Measurements from ENCODE around the gene MORN2. TPM values are rescaled to one million over a fixed set of nuclear protein-coding genes. Genes with fewer than 3 reads are reported as not detected.

MORN2 gene
- total RNA-seq, 2 donors from 2014 or later, result 26.1 to 34.2 TPM

DNA sequence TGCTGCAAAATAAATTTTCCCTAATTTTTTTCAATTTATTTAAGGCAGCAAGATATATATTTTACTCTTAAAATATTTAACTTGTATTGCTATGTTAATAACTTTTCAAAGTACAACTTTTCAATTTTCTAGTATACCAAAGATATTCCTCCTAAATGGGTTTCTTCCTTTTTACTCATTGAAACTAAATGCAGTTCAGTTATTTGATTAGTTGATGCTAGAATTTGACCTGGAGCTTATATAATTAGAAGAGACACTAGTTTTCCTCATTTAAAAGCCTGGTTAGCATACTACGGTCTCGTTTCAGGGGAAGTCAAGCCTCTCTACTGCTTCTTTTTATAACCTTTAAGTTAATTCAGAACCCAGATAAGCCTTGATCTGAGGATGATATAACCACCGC lies 13.8 kb downstream of the MORN2 start, which contains the start of gene ARHGEF33:
Gene ARHGEF33 (plus strand): TSS at position 301 of the 400 bp plus-strand sequence. CDS start 29,573 bp downstream, outside the sequence.
- Histone ChIP-seq H3K9me3 (no peaks in the 10 kb centered on the region), H3K4me1 (replicated peaks) (no peaks in the 10 kb centered on the region), H3K27me3 (replicated peaks; ENCODE audit: insufficient read depth) (no peaks in the 10 kb centered on the region), H3K36me3 (no peaks in the 10 kb centered on the region), H3K27ac (no peak within 1 kb of the TSS), H3K4me3 (no peak within 1 kb of the TSS)
- intact Hi-C loops (cut with DNase I), result no loop called here
- TF ChIP-seq, protein P1, sequence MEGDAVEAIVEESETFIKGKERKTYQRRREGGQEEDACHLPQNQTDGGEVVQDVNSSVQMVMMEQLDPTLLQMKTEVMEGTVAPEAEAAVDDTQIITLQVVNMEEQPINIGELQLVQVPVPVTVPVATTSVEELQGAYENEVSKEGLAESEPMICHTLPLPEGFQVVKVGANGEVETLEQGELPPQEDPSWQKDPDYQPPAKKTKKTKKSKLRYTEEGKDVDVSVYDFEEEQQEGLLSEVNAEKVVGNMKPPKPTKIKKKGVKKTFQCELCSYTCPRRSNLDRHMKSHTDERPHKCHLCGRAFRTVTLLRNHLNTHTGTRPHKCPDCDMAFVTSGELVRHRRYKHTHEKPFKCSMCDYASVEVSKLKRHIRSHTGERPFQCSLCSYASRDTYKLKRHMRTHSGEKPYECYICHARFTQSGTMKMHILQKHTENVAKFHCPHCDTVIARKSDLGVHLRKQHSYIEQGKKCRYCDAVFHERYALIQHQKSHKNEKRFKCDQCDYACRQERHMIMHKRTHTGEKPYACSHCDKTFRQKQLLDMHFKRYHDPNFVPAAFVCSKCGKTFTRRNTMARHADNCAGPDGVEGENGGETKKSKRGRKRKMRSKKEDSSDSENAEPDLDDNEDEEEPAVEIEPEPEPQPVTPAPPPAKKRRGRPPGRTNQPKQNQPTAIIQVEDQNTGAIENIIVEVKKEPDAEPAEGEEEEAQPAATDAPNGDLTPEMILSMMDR (IDR thresholded peaks at IDR 0.05), result no peak
- no peak for TF ChIP-seq POLR2AphosphoS5 (IDR thresholded peaks at IDR 0.05)
- TF ChIP-seq POLR2A (IDR thresholded peaks at IDR 0.05), result no peak
- no peak for DNase-seq (ENCODE audit: low spot score)
- WGBS, result 70% methylated on average over 3 of the region's 3 CpGs

DNA sequence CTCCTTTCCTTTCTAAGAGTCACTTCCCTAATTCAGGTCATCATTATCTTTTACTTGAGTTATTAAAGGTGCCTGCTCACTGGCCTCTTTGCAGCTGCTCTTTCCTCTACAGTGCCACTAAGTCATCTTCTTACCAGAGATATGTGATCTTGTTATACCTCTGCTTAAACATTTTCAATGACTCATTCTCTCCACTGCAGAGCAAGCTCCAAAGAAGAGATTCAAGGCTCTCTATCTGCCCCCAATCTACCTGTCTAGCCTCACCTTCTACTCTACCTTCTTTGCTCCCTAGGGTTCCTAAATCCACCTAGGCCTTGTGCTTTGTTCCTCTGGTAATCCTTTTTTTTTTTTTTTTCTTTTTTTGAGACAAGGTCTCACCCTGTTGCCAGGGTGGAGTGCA lies 17.0 kb downstream of the MORN2 start:
- Histone ChIP-seq H3K9me3 (no peaks in the 10 kb centered on the region), H3K4me1 (replicated peaks) (no peaks in the 10 kb centered on the region), H3K36me3 (no peaks in the 10 kb centered on the region), H3K4me3 (no peak overlapping the region), H3K27ac (no peak overlapping the region), H3K27me3 (replicated peaks; ENCODE audit: insufficient read depth) (no peaks in the 10 kb centered on the region)
- intact Hi-C loops (cut with DNase I), result no loop called here
- TF ChIP-seq POLR2A (IDR thresholded peaks at IDR 0.05), result no peak
- TF ChIP-seq POLR2AphosphoS5 (IDR thresholded peaks at IDR 0.05), result no peak
- TF ChIP-seq, protein P1 (IDR thresholded peaks at IDR 0.05), result no peak
- DNase-seq (ENCODE audit: low spot score), result no peak

DNA sequence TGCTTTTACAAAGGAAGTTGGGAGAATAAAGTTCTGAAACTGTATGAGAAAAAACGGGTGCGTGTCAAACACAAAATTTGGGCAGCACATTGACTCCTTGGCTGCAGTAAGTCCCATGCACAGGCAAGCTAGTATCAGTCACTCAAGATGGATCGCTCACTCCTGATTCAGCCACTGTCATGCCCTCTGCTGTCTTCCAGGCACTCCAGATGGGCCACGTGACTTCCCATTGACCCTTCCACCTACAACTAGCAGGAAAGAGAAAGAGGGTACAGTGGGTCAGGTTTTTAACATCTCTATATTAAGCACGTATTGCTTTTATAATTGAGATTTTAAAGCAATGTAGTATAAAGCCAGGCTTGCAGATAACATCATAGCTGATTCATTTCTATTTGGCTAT lies 22.5 kb downstream of the MORN2 start:
- 63% methylated on average over 5 of the region's 5 CpGs for WGBS
- DNase-seq (ENCODE audit: low spot score), result no peak
- Histone ChIP-seq H3K36me3 (no peaks in the 10 kb centered on the region), H3K27ac (no peak overlapping the region), H3K9me3 (no peaks in the 10 kb centered on the region), H3K27me3 (replicated peaks; ENCODE audit: insufficient read depth) (no peaks in the 10 kb centered on the region), H3K4me3 (no peak overlapping the region), H3K4me1 (replicated peaks) (no peaks in the 10 kb centered on the region)
- TF ChIP-seq POLR2A (IDR thresholded peaks at IDR 0.05) (no peak), POLR2AphosphoS5 (IDR thresholded peaks at IDR 0.05) (no peak)
- TF ChIP-seq, protein P1 (IDR thresholded peaks at IDR 0.05), result no peak
- intact Hi-C loops (cut with DNase I), result no loop called here

DNA sequence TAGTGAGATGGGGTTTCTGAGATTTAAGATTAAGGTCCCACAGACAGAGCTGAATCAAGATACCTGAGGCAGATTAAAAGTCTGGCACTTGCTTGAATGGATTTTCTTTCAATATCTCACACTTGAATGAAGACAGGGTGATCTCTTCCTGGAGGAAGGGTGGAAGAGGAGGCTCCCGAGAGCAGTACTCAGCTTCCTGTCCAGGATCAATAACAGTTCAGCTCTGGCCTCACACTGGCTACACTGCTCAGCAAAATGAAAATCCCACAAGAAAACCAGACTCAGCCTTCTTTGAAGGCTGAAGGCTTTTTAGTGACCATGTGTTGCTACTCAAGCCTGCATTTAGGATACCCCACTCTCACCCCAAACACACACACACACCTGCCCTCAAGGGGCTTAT lies 24.9 kb downstream of the MORN2 start:
- Histone ChIP-seq H3K36me3 (no peaks in the 10 kb centered on the region), H3K4me3 (no peak overlapping the region), H3K4me1 (replicated peaks) (no peaks in the 10 kb centered on the region), H3K9me3 (no peaks in the 10 kb centered on the region), H3K27ac (no peak overlapping the region), H3K27me3 (replicated peaks; ENCODE audit: insufficient read depth) (no peaks in the 10 kb centered on the region)
- no peak for TF ChIP-seq POLR2AphosphoS5 (IDR thresholded peaks at IDR 0.05)
- TF ChIP-seq POLR2A (IDR thresholded peaks at IDR 0.05), result no peak
- TF ChIP-seq, protein P1 (IDR thresholded peaks at IDR 0.05), result no peak
- intact Hi-C loops (cut with DNase I), result no loop called here
- WGBS, result 76% methylated on average over 1 of the region's 1 CpG
- DNase-seq (ENCODE audit: low spot score), result no peak

DNA sequence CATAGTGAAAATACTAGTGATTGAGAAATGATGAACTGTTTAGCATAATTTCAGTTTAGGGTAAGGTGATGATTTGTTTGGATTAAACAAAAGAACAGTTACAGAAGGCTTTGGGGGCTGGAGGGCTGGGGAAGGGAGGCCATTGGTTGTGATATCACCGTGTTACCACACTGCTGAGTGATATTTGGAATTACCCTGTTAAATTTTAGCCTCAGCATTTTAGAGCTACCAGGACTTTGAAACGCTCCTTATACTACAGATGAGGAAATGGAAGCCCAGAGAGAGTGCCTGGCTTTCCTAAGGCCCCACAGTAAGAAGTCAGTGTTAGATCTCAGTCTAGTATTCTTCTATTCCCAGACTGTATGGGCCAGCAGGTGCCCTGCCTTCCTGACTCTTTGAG lies 29.5 kb downstream of the MORN2 start:
- Histone ChIP-seq H3K4me1 (replicated peaks) (no peaks in the 10 kb centered on the region), H3K27me3 (replicated peaks; ENCODE audit: insufficient read depth) (no peaks in the 10 kb centered on the region), H3K27ac (no peak overlapping the region), H3K36me3 (no peaks in the 10 kb centered on the region), H3K9me3 (no peaks in the 10 kb centered on the region), H3K4me3 (no peak overlapping the region)
- intact Hi-C loops (cut with DNase I), result no loop called here
- 94% methylated on average over 2 of the region's 2 CpGs for WGBS
- DNase-seq (ENCODE audit: low spot score), result no peak
- no peak for TF ChIP-seq POLR2A (IDR thresholded peaks at IDR 0.05)
- TF ChIP-seq POLR2AphosphoS5 (IDR thresholded peaks at IDR 0.05), result no peak
- TF ChIP-seq, protein P1 (IDR thresholded peaks at IDR 0.05), result no peak

All from prostate gland (tissue), 2 donors.